Vagina (tissue), 2 donors: ENCODE results near the gene KRT84.

Experiments
- POLR2A ChIP-seq, 2 donors: fragments of 450-650 bp; IDR thresholded peaks; one replicate each; pipeline ENCODE4 v1.6.1; 2017; ENCODE audit warnings: antibody characterized with exemption in 2 of 2, mild to moderate bottlenecking in 2 of 2, moderate library complexity in 2 of 2
- POLR2AphosphoS5 ChIP-seq, 2 donors: sonication (generic); formaldehyde crosslinking; IDR thresholded peaks; one replicate each; pipeline ENCODE4 v1.9.0; 2017; ENCODE audit warnings: antibody characterized with exemption in 2 of 2, mild to moderate bottlenecking in 2 of 2, low read depth in 1 of 2; ENCODE audit not compliant: insufficient read depth in 1 of 2
- TF ChIP-seq, protein P1 (sequence below), 3 experiments: fragments of 450-650 bp in 2 of 3; fragments of 200-600 bp in 1 of 3; sonication (generic) in 1 of 3; IDR thresholded peaks; one replicate each; pipeline ENCODE4 v1.5.1; 2017 to 2019; ENCODE audit warnings: antibody characterized with exemption in 3 of 3, mild to moderate bottlenecking in 2 of 3, moderate library complexity in 2 of 3

DNA sequence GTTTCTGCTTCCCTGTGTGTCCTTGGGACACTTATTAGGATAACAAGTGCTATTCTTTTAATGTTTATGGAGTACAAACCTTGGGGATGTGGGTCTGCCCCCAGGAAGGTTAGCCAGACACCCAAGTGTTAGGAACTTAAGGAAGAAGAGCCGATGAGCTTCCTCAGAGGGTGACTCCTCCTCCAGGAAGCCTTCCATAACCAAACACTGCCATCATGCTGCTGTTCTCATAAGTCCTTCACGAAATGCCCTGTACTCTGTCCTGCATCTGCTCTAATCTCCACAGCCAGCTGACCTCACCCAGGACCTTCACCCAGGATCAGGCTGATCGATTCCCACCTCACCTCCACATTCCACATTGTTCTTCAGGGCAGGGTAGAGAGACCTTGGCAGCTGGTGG lies 16.9 kb downstream of the KRT84 start:
- TF ChIP-seq, protein P1, sequence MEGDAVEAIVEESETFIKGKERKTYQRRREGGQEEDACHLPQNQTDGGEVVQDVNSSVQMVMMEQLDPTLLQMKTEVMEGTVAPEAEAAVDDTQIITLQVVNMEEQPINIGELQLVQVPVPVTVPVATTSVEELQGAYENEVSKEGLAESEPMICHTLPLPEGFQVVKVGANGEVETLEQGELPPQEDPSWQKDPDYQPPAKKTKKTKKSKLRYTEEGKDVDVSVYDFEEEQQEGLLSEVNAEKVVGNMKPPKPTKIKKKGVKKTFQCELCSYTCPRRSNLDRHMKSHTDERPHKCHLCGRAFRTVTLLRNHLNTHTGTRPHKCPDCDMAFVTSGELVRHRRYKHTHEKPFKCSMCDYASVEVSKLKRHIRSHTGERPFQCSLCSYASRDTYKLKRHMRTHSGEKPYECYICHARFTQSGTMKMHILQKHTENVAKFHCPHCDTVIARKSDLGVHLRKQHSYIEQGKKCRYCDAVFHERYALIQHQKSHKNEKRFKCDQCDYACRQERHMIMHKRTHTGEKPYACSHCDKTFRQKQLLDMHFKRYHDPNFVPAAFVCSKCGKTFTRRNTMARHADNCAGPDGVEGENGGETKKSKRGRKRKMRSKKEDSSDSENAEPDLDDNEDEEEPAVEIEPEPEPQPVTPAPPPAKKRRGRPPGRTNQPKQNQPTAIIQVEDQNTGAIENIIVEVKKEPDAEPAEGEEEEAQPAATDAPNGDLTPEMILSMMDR (IDR thresholded peaks at IDR 0.05): no peak
- TF ChIP-seq POLR2A (IDR thresholded peaks at IDR 0.05): no peak
- TF ChIP-seq POLR2AphosphoS5 (IDR thresholded peaks at IDR 0.05; ENCODE audit: insufficient read depth in 1 of 2, low read depth in 1 of 2): no peak
